ENCODE measurements around the gene CARHSP1. TPM values are rescaled to one million over a fixed set of nuclear protein-coding genes. Genes with fewer than 3 reads are reported as not detected.

The CARHSP1 gene
- 96.4 and 138 TPM in 2 replicates for total RNA-seq (2012; rRNA removed)
- polyA plus RNA-seq (2012; rRNA removed), result 121 and 150 TPM in 2 replicates
- 89.9 and 241 TPM in 2 replicates for polyA plus RNA-seq (2012; cell fraction: cytosol; rRNA removed)
- polyA plus RNA-seq (2012; cell fraction: nucleus; rRNA removed; ENCODE audit: low replicate concordance), result 47.6 and 87.9 TPM in 2 replicates
- Bru-seq, nascent RNA, result percentile 76 among the genes with signal in this experiment
- BruChase-seq, experiment 1, labeled RNA remaining after a 6-hour chase, result percentile 85 among the genes with signal in this experiment
- percentile 76 among the genes with signal in this experiment for BruChase-seq, experiment 2, labeled RNA remaining after a 2-hour chase
- long read RNA-seq, transcript CARHSP1-201 (4 exons, 746 nt), result major isoform, 37 of 94 reads
- long read RNA-seq, partial matches to known transcripts, result 5 of 94 reads
- long read RNA-seq, other reads (novel, unspliced or antisense), result 48 of 94 reads

DNA sequence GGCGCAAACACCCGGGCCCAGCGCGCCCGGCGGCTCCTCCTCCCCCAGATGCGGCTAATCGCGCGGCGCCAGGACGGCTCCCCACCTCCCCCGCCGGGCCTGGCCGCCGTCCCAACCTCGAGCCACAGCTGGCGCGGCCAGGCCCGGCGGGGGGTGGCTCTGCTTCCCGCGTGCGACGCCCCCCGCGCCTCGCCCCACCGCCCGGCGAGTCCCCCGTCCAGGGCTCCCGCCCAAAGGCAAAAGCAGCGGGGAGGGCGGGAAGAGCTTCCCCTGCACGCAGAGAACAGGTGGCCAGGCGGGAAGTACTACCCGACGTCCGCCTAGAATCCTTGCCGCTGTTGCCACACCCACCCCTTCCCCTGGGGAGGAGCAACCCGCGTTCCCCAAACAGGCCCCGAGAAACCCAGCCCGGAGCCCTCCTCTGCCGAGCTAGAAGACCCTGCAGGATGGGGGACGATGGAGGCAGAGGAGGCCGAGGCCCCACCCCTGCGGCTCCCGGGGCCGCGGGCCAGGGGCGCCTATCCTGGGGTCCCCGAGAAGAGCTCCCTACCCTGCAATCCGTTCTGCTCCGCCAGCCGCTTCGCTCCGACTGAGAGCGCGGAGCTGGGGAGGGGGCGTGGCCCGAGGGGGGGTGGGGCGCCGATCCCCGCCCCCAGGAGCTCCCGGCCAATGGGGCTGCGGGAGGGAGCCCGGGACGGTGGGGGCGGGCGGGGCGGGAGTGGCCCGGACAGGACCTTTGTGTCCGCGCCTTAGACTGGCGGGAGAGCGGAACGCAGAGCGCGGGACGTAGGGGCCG is at the start of gene CARHSP1:
Gene CARHSP1, minus strand, starts transcription at position 591 of the 796 bp plus-strand sequence. CDS start 9,678 bp downstream, outside the sequence.
- POLR2A ChIA-PET (ENCODE audit: unreplicated experiment), result interaction anchor here (0.6 kb wide), 1 partner anchor 105 kb away, joined by 4 read pairs; no protein-coding TSS in a partner anchor
- peak within 1 kb of the TSS; percentile 72; the same call in 2 of the 3 replicates for H2BK15ac ChIP-seq (ENCODE audit: low read depth, low read length)
- peak within 1 kb of the TSS; percentile 96 for H3K4me2 ChIP-seq (ENCODE audit: low read depth, low read length)
- intact Hi-C loops (cut with micrococcal nuclease) (loop anchor here (5.0 kb wide), 1 partner anchor 71 kb away; the partner anchor contains the start of genes PMM2 and TMEM186), dilution Hi-C loops (cut with HindIII; ENCODE audit: low sequenced_read_pairs, unreplicated experiment) (no loop called here), in situ Hi-C loops (cut with MboI; ENCODE audit: low sequenced_read_pairs) (no loop called here)
- BruUV-seq (replicated peaks), result no TSS peak
- H3K14ac ChIP-seq (replicated peaks; ENCODE audit: low read depth, low read length), result peak within 1 kb of the TSS; percentile 93
- peak within 1 kb of the TSS; percentile 51 for H4K5ac ChIP-seq (ENCODE audit: low read depth, low read length)
- H2BK120ac ChIP-seq (ENCODE audit: low read depth, low read length), result peak within 1 kb of the TSS; percentile 46
- H3K9ac ChIP-seq (ENCODE audit: low read depth, low read length), result peak within 1 kb of the TSS; percentile 92
- peaks cover 13% of the 10 kb centered on the region for H3K4me1 ChIP-seq (ENCODE audit: control insufficient read depth, insufficient read depth, low read length)
- H3K56ac ChIP-seq (ENCODE audit: extremely low read depth, insufficient read depth, low read length), result peak within 1 kb of the TSS; percentile 91
- H3K9me3 ChIP-seq (ENCODE audit: control insufficient read depth, insufficient read depth, low read length), result no peaks in the 10 kb centered on the region
- peaks cover 39% of the 10 kb centered on the region for H4K20me1 ChIP-seq (ENCODE audit: insufficient read depth, low read length)
- peaks cover 8% of the 10 kb centered on the region for H3K9me1 ChIP-seq (ENCODE audit: insufficient read depth, low read length)
- peak within 1 kb of the TSS; percentile 66 for H2BK5ac ChIP-seq (ENCODE audit: low read depth, low read length, poor library complexity, severe bottlenecking)
- peak within 1 kb of the TSS; percentile 58 for H3K18ac ChIP-seq (ENCODE audit: low read depth, low read length)
- peak within 1 kb of the TSS; percentile 97 for H3K23ac ChIP-seq (ENCODE audit: low read depth, low read length)
- peak within 1 kb of the TSS; percentile 92 for H2AFZ ChIP-seq (replicated peaks; ENCODE audit: low read length, poor library complexity)
- peak within 1 kb of the TSS; percentile 95 for H3K4ac ChIP-seq (ENCODE audit: low read depth, low read length)
- H4K8ac ChIP-seq (ENCODE audit: low read depth in 2 of 2, low read length in 2 of 2), result peak within 1 kb of the TSS; percentile 73 to 95
- peaks cover 4% of the 10 kb centered on the region for H3K36me3 ChIP-seq (ENCODE audit: control insufficient read depth, insufficient read depth, low read length)
- H3K27ac ChIP-seq (ENCODE audit: insufficient read depth, low read length), result peak within 1 kb of the TSS; percentile 90
- no peak within 1 kb of the TSS; the same call in 1 of the 2 replicates for H2BK20ac ChIP-seq (ENCODE audit: low read depth, low read length)
- peaks cover 5 to 50% of the 10 kb centered on the region in 2 experiments for H3K79me1 ChIP-seq (ENCODE audit: low read depth in 1 of 2, low read length in 2 of 2)
- peak within 1 kb of the TSS; percentile 88 for H2AK5ac ChIP-seq (ENCODE audit: low read depth, low read length)
- peak within 1 kb of the TSS; percentile 85 for H4K91ac ChIP-seq (ENCODE audit: insufficient read depth, low read depth, low read length)
- CTCF ChIA-PET, result interaction anchor here (1.7 kb wide), 1 partner anchor 140 kb away, joined by 6 read pairs; no protein-coding TSS in a partner anchor
- DNase-seq (peak; percentile 79), ATAC-seq (ENCODE audit: low read depth) (peak; percentile 84)
- 0% methylated on average over 12 of the region's 83 CpGs; no CpG with 5 or more reads in 1 of the 2 experiments for WGBS, 2 experiments (ENCODE audit: extremely low coverage in 2 of 2, insufficient read length in 1 of 2)
- peak within 1 kb of the TSS; percentile 98 for H2AK9ac ChIP-seq (replicated peaks; ENCODE audit: low read depth, low read length, poor library complexity)
- no peaks in the 10 kb centered on the region for H3K27me3 ChIP-seq (ENCODE audit: control insufficient read depth, insufficient read depth, low read length)
- peak within 1 kb of the TSS; percentile 71 for H3K4me3 ChIP-seq (ENCODE audit: insufficient read depth, low read depth, low read length)
- TF ChIP-seq NFE2L2 (IDR thresholded peaks at IDR 0.05; ENCODE audit: low read depth, low read length), result no peak
- TF ChIP-seq CEBPB (IDR thresholded peaks at IDR 0.05; ENCODE audit: low read depth, low read length), result peak; percentile 69
- no peak for TF ChIP-seq BHLHE40 (IDR thresholded peaks at IDR 0.05; ENCODE audit: low read depth, low read length)
- TF ChIP-seq RAD21 (IDR thresholded peaks at IDR 0.05; ENCODE audit: low read length), result no peak
- no peak for TF ChIP-seq FOS (IDR thresholded peaks at IDR 0.05; ENCODE audit: low read depth, low read length)
- no peak for TF ChIP-seq RCOR1 (IDR thresholded peaks at IDR 0.05; ENCODE audit: insufficient replicate concordance, low read length)
- TF ChIP-seq POLR2A (IDR thresholded peaks at IDR 0.05; ENCODE audit: low read depth, low read length), result peak; percentile 80
- TF ChIP-seq USF2 (IDR thresholded peaks at IDR 0.05; ENCODE audit: low read depth, low read length), result no peak
- TF ChIP-seq MXI1 (IDR thresholded peaks at IDR 0.05; ENCODE audit: borderline replicate concordance, low read depth, low read length), result 0 out of 2 replicates have a peak, but pooled peaks have one; percentile 26
- no peak for TF ChIP-seq MAFK (IDR thresholded peaks at IDR 0.05; ENCODE audit: low read depth, low read length)
- no peak for TF ChIP-seq CHD1 (IDR thresholded peaks at IDR 0.05; ENCODE audit: low read depth, low read length)
- no peak for TF ChIP-seq RFX5 (IDR thresholded peaks at IDR 0.05; ENCODE audit: low read depth, low read length)
- peak; percentile 81; the same call in 1 of the 2 replicates for TF ChIP-seq MAZ (IDR thresholded peaks at IDR 0.05; ENCODE audit: borderline replicate concordance, low read depth, low read length)
- TF ChIP-seq, protein P1, sequence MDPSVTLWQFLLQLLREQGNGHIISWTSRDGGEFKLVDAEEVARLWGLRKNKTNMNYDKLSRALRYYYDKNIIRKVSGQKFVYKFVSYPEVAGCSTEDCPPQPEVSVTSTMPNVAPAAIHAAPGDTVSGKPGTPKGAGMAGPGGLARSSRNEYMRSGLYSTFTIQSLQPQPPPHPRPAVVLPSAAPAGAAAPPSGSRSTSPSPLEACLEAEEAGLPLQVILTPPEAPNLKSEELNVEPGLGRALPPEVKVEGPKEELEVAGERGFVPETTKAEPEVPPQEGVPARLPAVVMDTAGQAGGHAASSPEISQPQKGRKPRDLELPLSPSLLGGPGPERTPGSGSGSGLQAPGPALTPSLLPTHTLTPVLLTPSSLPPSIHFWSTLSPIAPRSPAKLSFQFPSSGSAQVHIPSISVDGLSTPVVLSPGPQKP (IDR thresholded peaks at IDR 0.05; ENCODE audit: borderline replicate concordance, low read depth, low read length), result no peak
